A172 (cell line): ENCODE data around the gene LRG1. TPM values are rescaled to one million over a fixed set of nuclear protein-coding genes. Genes with fewer than 3 reads are reported as not detected.
"Not testable (repeated sequence)": the region's sequence is repeated elsewhere in the genome, so short reads cannot be mapped to it uniquely, and the experiment has no call there.

Experiments used
- DNase-seq: peaks from one replicate; pipeline ENCODE4 v3.0.0-alpha.2; 2015; ENCODE audit warnings: low spot score
- total RNA-seq: library from RNA; depleted of rRNA; stranded (reverse); fragments of >200 nt; shearing (Covaris generic); gene quantifications from 2 replicates; pipeline ENCODE4 v1.2.3, GENCODE V29; 2014

LRG1 gene
- total RNA-seq, 1 experiment from 2014 or later: 0.09 TPM

GRCh38 chr19:4550479-4551050 is 10.7 kb upstream of the LRG1 start:
- no peak for DNase-seq

DNA sequence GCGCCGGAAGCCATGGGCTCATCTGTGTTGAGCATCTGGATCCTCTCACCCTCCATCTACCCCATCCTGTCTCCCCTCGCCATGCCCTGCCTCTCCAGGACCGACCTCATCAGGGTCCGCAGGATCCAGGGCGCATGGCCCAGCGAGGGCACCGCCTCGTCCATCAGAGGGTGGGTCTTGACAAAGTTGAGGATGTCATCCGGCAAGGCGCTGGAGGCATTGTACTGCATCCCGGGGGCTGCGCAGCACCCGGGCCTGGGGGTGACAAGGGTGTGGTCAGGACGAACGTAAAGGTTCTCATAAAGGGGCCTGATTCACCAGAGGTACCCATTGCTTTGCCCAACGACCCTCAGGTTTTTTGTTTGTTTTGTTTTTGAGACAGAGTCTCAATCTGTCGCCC is 10.2 kb upstream of the LRG1 start:
- DNase-seq: no peak

GRCh38 chr19:4548238-4548584 is 8.4 kb upstream of the LRG1 start:
- no peak for DNase-seq

DNA sequence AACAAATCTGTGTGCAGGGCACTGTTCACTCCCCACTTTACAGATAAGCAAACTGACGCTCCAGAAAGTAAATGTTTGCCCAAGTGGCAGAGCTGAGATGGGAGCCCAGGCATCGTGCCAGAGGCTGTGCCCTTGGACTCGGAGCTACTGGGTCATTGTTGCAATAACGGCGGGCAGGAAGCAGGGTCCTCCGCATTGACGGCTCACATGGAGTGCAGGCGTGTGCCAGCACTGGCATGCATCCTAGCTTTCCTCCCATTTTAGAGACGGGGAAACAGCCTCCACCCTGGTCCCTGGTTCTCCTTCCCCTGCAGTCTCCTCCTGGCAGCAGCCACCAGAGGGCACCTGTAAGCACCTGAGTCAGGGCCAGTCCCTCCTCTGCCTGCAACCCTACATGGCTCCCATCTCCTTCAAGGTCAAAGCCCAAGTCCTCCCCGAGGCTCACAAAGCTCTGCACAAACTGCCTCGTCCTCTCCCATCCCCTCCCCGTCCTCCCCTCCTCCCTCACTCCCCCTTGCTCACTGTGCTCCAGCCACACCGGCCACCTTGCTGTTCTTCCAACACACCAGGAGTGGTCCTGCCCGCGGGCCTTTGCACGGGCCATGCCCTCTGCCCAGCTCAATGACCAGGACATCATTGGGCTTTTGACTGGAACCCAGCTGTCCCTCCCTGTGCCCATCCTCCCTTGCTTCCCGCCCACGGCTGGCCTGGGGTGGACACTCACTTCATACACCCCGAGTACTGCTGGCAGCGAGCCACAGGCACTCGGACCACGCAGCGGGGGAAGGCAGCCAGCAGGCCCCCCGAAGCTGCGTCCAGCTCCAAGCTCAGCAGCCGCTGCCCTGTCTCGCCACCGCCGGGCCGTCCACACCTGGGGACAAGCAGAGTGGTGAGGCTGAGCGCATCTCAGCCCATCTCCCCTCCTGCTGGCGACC is 7.7 kb upstream of the LRG1 start:
- DNase-seq: no peak

DNA sequence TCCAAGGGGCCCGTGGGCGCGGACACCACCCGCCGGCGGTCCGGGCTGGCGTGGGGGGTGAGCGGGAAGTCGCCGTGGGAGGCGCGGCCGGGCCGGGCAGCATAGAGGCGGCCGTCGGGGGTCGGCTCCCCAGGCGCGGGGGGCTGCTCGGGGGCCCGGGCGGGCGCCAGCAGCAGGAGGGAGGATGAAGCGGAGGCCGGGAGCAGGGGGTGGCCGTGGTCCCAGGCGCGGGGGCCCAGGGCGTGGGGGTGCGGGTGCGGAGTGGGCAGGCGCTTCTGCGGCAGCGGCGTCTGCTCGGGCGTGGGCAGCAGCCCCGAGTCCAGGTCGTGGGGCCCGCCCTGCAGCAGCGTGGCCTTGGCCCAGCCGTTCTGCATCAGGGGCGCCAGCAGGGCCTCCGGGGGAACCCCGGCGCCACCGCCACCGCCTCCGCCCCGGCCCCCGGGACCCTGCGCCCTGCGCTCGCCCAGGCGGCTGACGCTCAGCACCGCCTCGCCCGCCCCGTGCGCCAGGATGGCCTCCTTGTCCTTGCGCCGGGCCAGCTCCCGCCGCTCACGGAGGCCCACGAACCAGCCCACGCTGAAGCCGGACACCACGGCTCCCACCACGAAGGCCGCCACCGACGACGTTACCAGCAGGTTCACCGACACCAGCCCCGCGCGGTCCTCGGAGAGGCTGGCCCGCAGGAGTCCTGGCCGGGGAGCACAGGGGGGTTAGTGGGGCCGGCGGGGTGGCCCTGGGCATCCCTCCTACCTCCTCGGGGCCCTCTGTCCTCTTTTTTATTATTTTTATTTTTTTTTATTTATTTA is 4.2 kb upstream of the LRG1 start:
- no peak for DNase-seq

DNA sequence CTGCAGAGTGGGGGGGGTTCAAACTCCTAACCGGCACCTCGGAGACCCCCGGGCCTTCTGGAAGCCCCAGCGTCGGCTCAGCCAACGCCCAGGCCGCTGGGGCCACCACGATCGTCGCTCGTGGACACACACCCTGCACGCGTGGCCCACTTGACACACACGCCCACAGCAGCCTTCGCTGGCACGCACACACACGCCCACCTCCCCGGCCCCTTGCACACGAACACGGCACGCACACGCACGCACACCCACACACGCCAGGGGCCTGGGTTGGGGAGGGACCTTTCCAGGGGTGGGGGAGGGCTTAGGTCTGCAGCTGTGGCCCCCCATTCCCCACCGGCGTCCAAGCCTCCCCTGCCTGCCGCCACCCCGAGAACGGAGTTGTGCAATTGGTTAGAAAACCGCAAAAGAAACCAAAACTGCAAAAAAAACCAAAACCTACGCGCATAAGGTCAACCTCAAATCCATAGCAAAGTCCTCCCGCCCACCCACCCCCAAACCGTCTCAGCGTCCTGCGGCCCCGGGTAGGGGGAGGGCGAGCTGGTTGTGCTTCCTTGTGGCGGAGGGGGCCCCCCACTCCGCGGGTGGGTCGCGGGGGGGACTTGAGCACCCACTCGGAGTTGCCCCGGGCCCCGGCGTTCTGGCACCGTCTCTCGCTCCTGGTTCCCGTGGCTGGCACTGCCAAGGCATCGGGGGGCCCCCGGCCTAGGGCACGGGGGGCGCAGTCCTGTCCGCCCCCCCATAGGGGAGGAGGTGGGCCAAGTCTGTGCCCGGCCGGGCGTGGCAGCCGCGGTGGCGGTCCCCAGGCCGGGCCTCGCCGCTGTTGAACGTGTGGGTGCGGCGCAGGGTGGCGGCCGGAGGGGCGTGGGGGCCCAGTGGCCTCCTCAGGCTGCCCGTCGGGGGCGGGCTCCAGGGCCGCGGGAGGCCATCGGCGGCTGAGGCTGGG is 3.3 kb upstream of the LRG1 start:
- no peak for DNase-seq

- DNase-seq: not testable (repeated sequence)
These were observed 1.9 kb upstream of the LRG1 start for GRCh38 chr19:4541806-4542145.

DNA sequence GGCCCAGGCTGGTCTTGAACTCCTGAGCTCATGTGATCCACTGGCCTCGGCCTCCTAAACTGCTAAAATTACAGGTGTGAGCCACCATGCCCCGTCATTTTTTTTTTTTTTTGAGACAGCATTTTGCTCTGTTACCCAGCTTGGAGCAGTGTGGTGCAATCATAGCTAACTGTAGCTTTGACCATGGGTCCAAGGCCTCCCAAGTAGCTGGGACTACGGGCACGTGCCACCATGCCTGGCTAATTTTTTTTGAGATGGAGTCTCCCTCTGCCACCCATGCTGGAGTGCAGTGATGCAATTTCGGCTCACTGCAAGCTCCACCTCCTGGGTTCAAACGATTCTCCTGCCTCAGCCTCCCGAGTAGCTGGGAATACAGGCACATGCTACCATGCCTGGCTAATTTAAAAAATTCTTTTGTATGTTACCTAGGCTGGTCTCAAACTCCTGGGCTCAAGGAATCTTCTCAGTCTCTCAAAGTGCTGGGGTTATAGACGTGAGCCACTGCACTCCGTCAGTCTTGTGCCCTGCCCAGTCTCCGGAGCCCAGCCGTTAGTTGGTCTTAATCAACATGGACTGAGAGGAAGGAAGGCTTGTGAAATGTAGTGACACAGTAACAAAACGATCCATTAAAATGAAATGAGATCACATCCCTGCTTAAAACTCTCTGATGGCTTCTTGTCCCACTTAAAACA is 1.4 kb upstream of the LRG1 start:
- no peak for DNase-seq

DNA sequence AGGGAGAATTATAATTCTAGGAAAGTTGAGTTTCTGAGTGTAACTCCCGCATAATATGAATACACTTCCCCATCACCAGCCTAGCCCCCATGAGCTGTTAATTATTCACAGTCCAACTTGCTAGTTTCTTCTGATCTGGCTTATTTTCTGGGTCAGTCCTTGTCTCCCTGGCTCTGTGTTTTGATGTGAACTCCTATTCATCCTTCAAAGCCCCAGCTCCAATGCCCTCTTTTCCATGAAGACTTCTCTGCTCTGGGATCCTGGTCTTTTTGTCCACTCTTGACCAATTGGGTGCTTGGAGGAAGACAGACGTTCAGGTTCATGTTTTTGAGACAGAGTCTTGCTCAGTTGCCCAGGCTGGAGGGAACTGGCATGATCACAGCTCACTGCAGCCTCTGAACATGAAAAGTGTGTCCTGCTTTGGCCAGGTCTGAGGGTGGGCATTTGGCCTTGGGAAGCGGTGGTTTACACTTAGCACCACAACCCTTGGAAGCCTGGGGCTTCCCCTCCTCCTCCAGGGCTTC is 605 bp downstream of the LRG1 start:
- DNase-seq: no peak

- DNase-seq: no peak
These were observed 1.3 kb downstream of the LRG1 start for GRCh38 chr19:4538601-4538954.

DNA sequence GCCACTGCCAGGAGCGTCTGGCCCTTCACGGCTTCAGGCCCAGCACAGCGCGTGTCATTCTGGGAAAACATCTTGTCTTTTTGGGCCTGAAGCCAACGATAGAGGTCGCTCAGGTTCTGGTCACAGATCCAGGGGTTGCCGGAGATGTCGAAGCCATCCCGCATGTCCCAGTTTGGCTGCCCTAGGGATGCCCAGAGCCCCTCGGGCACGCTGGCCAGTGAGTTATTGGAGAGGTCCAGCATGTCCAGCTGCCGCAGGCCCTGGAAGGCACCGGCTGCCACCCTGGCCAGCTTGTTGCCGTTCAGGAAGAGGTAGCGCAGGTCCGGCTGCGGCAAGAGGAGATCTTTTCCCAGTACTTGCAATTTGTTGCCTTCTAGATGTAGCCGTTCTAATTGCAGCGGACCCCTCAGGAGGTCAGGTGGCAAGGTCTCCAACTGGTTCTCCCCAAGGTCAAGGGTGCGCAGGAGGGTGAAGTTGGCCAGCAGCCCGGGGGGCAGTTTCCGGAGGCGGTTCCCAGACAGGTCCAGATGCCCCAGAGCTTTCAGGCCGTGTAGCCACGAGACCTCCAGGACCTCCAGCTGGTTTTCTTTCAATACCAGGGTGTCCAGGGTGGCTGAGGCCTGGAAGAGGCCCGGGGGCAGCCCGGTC is 1.8 kb downstream of the LRG1 start:
- DNase-seq: no peak

- DNase-seq: no peak
These were observed 3.0 kb downstream of the LRG1 start for GRCh38 chr19:4536798-4537197.

- no peak for DNase-seq
These were observed 4.8 kb downstream of the LRG1 start, which contains the start of gene PLIN5 for GRCh38 chr19:4534836-4535658. Gene PLIN5, minus strand, starts transcription at chr19:4535224. Its CDS starts 1,150 bp downstream, at chr19:4534074.

- DNase-seq: no peak
These were observed 5.9 kb downstream of the LRG1 start for GRCh38 chr19:4533835-4534424.

- DNase-seq: no peak
These were observed 6.5 kb downstream of the LRG1 start for GRCh38 chr19:4533334-4533733.

DNA sequence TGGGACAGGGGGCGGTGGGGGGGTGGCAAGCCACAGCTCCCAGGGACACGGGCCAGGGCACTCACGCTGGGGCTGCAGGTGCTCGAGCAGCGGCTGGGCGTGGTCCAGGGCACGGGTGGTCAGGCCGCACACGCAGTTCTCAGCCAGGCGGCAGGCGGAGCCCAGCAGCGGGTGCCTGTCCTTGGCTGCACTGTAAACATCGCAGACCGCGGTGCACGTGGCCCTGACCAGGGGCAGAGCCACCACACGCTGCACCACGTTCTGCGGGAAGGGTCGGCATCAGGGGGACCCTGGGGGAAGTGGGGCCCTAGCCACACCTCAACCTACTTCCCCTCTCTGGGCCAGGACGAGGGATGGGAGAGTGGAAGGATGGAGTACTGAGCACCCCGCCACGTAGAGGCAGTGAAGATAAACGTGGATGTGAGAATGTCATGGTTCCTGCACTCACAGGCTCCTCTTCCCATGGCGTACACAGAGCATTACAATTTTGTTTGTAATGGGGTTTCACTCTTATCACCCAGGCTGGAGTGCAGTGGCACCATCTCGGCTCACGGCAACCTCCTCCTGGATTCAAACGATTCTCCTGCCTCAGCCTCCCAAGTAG is 8.2 kb downstream of the LRG1 start:
- DNase-seq: no peak

GRCh38 chr19:4529924-4530522 is 9.8 kb downstream of the LRG1 start:
- no peak for DNase-seq

- DNase-seq: no peak
These were observed 11.0 kb downstream of the LRG1 start for GRCh38 chr19:4528843-4529242.
